HG02973 (cell line): ENCODE data around the gene TLDC2.
"Not testable (repeated sequence)": the region's sequence is repeated elsewhere in the genome, so short reads cannot be mapped to it uniquely, and the experiment has no call there.

Source experiments
- ATAC-seq: cut with Tn5 transposase; IDR thresholded peaks from one replicate; pipeline ENCODE4 v1.9.1; 2021; ENCODE audit warnings: moderate library complexity; ENCODE audit not compliant: unreplicated experiment

Gene TLDC2

DNA sequence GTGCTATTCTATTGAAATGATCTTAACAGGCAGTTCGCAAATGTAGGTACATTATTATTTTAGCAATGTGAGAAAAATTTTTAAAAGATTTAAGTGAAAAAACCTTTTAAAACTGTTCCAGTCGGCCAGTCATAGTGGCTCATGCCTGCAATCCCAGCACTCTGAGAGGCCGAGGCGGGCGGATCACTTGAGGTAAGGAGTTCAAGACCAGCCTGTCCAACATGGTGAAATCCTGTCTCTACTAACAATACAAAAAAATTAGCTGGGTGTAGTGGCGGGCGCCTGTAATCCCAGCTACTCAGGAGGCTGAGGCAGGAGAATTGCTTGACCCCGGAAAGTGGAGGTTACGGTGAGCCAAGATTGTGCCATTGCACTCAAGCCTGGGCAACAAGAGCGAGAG lies 29.6 kb downstream of the TLDC2 start:
- not testable (repeated sequence) for ATAC-seq

DNA sequence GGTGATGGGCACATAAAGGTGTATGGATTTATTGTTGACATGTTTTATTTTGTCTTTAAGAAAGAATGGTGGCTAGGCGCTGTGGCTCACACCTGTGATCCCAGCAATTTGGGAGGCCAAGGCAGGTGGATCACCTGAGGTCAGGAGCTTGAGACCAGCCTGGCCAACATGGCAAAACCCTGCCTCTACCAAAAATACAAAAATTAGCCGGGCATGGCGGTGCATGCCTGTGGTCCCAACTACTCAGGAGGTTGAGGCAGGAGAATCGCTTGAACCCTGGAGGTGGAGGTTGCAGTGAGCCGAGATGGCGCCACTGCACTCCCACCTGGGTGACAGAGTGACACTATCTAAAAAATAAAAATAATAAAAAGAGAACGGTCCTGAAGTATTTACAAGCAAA lies 30.1 kb downstream of the TLDC2 start:
- not testable (repeated sequence) for ATAC-seq

DNA sequence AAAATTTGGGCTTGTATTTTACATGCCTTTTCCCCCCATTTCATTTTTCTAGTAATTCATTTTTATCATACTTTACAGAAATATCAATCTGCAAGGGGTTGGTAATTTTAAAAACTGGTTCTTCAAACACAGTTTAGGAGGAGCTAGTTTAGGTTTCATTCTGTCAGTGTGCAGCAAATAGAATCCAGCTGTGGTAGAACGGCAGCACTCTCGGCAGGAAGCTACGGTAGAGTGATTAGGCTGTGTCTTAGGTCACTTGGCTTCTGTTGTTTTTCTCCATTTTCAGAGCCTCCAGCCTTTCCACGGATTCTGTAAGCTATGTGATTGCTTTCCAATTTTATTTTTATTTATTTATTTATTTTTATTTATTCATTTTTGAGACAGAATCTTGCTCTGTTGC lies 32.7 kb downstream of the TLDC2 start:
- no peak for ATAC-seq

DNA sequence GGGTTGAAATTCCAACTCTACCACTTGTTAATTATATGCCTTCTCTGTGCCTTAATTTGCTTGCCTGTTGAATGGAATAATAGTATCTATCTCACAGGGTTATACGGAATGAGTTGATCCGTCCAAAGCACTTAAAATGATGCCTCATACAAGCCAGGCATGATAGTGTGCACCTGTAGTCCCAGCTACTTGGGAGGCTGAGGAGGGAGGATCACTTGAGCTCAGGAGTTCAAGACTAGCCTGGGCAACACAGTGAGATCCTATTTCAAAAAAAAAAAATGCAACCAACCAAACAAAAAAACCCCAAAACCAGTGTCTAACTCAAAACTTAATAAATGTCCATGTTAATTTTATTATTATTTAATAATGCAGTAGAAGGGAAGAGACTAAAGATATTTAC lies 40.3 kb downstream of the TLDC2 start:
- no peak for ATAC-seq

DNA sequence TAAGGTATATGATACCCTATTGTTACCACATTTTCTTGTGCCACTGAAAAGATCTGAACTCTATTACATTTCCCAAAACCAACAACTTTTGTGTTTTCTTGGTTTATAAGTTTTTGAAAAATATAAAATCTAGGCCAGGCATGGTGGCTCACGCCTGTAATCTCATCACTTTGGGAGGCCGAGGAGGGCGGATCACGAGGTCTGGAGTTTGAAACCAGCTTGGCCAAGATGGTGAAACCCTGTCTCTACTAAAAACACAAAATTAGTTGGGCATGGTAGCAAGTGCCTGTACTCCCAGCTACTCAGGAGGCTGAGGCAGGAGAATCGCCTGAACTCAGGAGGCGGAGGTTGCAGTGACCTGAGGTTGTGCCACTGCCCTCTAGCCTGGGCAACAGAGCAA lies 41.3 kb downstream of the TLDC2 start:
- ATAC-seq, result no peak

DNA sequence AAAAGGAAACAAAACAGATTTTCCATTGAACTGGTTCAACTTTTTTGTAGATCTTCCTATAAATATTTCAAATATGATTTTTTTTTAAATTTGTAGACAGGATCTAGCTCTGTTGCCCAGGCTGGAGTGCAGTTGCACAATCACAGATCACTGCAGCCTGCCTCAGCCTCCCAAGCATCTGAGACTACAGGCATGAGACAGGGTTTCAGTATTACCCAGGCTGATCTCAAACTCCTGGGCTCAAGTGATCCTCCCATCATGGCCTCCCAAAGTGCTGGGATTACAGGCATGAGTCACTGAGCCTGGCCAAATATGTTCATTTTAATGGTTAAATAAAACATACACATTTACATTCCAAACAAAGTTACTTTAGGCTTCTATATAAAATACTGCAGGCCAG lies 42.0 kb downstream of the TLDC2 start:
- no peak for ATAC-seq

DNA sequence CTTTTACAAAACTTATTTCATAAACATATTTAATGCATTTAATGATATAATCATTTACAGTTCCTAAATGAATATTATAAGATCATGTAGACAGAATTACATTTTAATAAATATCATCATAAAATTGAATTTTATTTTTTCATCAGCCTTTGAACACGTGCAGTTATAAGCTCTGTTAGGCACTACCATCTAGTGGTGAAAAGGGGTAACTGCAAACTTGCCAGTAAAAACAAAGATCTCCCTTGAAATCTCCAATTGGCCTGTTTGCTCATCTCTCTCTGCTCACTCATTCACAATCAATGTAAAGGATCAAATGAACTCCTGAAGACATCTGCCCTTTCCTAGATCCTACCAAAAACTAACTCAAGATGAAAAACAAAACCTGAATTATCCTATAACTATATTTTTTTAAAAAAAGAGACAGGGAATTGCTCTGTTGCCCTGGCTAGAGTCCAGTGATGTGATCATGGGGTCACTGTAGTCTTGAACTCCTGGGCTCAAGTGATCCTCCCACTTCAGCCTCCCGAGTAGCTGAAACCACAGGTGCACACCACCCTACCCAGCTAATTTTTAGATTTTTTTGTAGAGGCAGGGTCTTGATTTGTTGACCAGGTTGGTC lies 43.9 kb downstream of the TLDC2 start:
- ATAC-seq, result no peak

DNA sequence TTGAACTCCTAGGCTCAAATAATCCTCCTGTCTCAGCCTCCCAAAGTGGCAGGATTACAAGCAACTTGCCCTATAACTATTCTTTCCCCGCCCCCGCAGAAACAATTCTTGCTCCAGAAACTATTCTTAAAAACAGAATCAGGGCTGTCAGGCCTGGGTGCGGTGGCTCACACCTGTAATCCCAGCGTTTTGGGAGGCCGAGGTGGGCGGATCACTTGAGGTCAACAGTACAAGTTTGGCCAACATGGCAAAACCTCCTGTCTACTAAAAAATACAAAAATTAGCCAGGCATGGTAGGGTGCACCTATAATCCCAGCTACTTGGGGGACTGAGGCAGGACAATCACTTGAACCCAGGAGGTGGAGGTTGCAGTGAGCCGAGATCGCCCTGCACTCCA lies 44.4 kb downstream of the TLDC2 start:
- no peak for ATAC-seq

DNA sequence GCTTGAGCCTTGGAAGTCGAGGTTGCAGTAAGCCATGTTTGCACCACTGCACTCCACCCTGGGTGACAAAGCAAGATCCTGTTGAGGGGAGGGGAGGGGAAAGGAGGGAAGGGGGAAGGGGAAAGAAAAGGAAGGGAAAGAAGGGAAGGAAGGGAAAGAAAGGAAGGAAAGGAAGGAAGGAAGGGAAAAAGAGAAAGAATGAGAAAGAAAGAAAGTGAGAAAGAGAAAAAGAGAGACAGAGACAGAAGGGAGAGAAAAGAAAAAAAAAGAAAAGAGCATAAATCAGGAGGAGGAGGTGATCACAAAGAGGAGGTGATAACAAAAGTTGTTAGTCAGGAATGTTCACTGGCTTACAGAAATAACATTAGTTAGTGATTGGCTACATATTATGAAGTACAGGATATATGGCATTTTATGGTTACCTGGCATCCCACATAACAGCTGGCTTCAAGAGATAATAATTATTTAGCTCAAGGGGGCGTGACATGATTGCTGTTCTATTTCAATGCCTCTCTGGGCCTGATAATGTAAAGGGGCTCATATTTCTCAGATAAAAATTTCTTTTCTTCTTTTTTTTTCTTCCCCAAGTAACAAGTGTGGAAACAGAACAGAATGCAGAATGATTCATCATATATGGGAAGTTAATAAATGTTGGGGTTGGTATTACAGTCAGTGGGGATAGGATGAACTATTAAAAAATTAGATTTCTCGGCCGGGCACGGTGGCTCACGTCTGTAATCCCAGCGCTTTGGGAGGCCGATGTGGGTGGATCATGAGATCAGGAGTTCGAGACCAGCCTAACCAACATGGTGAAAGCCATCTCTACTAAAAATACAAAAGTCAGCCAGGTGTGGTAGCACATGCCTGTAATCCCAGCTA lies 48.5 kb downstream of the TLDC2 start:
- ATAC-seq, result no peak

DNA sequence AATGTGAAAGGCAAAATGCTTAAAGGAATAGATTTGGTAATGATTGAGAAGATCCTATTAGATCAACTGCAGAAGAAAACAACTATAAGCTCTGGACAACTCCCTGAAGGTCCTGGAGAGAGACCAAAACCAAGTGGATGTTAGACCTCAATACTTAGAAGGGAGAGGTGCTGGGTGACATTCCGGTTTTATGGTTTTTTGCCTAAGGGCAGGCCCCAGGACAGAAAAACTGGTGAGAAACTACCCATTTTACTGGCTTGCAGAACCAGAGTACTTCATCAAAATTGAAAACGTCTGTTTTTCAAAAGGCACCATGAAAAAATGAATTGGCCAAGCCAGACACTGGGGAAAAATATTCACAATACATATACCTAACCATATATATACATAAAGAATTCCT lies 49.3 kb downstream of the TLDC2 start:
- no peak for ATAC-seq

DNA sequence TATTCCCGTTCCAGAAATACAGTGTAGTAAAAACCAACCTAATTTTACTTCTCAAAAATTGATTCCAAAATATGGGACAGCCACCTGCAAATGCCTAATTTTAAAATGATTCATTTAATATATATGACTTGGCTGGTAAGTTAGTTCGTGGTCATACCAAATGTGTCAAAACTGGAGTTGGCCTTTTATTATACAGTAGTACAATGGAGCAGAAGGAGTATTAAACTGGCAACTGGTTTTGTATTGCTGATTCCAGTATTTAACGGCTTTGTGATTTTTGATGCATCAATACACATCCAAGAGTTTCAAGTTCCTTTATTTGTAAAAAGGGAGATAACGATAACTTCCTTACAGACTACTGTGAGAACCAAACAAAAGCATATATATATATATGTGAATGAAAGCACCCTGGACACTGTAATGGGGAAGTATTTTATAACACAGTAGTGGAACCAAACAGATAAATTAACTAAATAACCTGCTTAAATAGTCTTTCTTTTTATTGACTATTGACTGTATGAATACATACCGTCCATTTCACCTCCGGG lies 50.8 kb downstream of the TLDC2 start:
- ATAC-seq, result no peak

DNA sequence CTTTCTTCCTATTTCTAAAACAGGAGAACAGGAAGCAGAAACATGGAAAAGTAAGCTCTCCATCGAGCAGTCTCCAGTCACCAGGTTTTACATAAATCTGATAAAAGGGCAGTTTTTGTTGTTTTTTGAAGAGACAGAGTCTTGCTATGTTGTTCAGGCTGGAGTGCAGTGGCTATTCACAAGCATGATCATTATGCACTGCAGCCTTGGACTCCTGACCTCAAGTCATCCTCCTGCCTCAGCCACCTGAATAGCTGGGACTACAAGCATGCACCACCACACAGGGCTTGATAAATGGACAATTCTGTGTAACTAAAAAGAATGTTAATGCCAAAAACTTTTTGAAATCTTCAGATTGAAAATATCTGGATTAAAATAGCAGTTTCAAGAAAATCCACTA lies 51.8 kb downstream of the TLDC2 start:
- no peak for ATAC-seq

DNA sequence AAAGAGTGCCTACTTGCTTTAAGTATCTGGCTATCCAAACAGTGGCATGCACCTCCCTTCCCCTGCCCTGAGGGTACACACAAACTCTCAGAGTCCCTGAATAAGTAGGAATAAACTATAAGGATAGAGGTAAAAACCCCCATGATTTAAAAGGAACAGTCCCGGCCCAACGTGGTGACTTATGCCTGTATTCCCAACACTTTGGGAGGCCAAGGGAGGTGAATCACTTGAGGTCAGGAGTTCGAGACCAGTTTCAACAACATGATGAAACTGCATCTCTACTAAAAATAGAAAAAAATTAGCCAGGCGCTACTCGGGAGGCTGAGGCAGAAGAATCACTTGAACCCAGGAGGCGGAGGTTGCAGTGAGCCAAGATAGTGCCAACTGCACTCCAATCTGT lies 53.4 kb downstream of the TLDC2 start:
- no peak for ATAC-seq

DNA sequence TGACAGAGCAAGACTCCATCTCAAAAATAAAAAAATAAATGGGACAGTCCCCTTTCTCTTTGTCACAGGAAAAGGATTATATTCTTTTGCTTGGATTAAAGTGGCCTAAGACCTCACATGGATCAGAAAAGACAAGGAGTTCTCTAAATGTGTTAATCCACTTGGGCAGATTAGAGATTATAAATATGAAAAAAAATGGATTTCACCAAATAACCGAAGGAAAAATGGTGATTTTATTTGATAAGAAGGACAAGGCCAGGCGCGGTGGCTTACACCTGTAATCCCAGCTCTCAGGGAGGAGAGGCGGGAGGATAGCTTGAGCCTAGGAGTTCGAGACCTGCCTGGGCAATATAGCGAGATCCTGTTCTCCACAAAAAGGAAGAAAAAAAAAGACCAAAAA lies 53.8 kb downstream of the TLDC2 start:
- ATAC-seq, result no peak

DNA sequence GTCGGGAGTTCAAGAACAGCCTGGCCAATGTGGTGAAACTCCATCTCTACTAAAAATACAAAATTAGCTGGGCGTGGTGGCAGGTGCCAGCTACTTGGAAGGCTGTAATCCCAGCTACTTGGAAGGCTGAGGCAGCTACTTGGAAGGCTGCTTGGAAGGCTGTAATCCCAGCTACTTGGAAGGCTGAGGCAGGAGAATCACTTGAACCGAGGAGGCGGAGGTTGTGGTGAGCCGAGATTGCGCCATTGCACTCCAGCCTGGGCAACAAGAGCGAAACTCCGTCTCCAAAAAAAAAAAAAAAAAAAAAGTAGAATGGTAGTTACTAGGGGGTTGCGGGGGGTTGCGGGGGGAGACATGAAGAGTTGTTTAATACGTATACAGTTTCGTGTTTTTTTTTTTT lies 56.1 kb downstream of the TLDC2 start:
- ATAC-seq, result not testable (repeated sequence)

DNA sequence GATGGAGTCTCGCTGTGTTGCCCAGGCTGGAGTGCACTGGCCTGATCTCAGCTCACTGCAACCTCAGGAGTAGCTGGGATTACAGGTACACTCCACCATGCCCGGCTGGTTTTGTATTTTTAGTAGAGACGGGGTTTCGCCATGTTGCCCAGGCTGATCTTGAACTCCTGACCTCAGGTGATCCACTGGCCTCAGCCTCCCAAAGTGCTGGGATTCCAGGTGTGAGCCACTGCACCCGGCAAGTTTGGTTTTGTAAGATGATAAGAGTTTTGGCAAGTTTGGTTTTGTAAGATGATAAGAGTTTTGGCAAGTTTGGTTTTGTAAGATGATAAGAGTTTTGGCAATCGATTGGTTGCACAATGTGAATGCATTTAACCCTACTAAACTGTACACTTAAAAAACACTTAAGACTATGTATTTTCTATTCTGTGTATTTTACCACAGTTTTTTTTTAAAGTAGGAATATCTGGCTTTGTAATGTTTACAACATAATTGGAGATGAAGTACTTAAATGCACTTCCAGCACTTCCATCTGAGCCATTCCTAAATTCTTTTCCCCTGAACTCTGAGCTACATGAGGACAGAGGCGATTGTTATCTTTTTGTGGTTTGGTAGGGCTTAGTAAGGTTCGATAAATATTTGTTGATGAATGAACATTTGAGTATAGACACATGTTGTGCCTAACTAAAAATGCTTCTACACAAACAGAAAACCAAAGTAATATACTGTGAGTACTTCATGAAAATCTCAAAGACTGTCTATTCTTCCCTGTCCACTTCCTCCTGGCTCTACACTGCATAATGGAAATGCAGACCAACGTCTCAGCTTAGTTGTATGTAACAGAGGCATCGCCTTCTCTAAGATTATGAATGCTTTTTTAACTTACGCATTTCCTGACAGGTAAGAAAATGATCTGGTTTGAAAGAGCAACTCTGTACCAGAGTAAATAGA lies 56.8 kb downstream of the TLDC2 start:
- ATAC-seq, result no peak

DNA sequence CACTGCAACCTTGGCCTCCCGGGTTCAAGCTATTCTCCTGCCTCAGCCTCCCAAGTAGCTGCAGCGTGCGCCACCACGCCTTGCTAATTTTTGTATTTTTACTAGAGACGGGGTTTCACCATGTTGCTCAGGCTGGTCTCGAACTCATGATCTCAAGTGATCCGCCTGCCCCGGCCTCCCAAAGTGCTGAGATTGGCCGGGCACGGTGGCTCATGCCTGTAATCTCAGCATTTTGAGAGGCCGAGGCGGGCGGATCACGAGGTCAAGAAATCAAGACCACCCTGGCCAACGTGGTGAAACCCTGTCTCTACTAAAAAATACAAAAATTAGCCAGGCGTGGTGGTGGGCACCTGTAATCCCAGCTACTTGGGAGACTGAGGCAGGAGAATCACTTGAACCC lies 57.6 kb downstream of the TLDC2 start:
- ATAC-seq, result not testable (repeated sequence)

DNA sequence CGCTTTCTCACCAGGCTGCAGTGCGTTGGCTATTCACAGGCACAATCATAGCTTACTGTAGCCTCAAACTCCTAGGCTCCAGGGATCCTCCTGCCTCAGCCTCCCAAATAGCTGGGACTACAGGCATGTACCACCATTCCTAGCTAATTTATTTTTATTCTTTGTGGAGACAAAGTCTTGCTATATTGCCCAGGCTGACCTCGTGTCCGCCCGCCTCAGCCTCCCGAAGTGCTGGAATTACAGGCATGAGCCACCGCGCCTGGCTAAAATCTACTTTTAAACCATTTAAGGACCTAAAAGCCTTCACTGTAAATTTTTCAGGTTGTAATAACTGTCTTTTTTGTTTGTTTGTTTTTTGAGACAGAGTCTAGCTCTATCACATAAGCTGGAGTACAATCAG lies 60.4 kb downstream of the TLDC2 start:
- ATAC-seq, result no peak

DNA sequence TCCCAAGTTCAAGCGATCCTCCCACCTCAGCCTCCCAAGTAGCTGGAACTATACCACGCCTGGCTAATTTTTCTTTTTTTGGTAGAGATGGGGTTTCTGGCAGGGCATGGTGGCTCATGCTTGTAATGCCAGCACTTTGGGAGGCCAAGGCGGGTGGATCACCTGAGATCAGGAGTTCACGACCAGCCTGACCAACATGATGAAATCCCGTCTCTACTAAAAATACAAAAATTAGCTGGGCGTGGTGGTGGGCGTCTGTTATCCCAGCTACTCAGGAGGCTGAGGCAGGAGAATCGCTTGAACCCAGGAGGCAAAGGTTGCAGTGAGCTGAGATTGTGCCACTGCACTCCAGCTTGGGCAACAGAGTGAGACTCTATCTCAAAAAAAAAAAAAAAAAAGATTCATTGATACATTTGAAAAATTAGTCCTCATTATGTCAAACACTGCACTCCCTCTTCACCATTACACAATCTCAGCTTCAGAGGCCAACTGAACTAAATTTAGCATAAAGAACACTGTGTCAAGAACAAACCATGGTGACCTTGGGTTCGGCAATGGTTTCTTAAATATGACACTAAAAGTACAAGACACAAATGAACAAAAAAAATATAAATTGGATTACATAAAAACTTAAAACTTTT lies 60.9 kb downstream of the TLDC2 start:
- ATAC-seq, result not testable (repeated sequence)

DNA sequence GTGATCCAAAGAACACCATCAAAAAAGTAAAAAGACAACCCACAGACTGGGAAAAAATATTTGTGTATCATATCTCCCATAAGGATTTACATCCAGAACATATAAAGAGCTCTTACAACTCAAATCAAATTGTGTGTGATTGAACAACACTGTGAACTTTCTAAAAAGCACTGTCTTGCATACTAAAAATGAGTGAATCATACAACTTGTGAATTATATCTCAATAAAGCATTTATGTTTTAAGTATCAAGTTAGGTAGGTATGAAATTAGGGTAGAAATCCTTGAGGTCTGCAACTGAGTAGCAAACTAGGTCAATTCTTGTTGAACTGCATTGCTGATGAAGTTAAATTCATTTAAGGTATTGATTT lies 61.4 kb downstream of the TLDC2 start:
- ATAC-seq, result no peak

DNA sequence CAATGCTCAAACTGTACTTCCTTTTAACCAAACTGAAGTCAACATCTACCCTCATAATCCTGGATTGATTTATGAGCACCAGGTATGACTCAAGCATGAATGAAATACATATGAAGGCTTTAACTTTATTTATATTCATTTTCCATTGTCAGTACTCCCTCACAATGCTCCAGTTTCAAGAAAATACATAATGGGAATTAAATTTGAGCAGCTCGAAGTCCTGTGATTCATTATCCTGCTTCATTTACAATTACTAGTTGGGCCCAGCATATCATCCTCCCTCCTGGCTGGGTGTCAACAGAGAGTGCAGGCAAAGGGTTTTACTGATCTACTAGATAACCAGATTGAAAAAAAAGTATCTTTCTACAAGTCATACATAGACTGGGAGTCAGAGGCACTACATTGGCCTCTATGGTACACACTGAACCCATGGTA lies 65.5 kb downstream of the TLDC2 start:
- no peak for ATAC-seq
